Activated CD4-positive, alpha-beta T cell treated with anti-CD3 and anti-CD28 coated beads, Interleukin-10, Interleukin-2, amounts not matched to agents 100 ng/mL and 50 ng/mL, durations not matched to agents 16 hours and 8 hours (primary cell): ENCODE data around the gene CACTIN.

ENCODE experiments used
- DNase-seq: peaks from one replicate; pipeline ENCODE4 v3.0.0-alpha.2; 2020

Gene CACTIN

GRCh38 chr19:3622224-3622623 is 4.4 kb downstream of the CACTIN start:
- no peak for DNase-seq

- DNase-seq = no peak
Measured at GRCh38 chr19:3621689-3622088, 4.9 kb downstream of the CACTIN start.

GRCh38 chr19:3620817-3621547 is 5.6 kb downstream of the CACTIN start:
- no peak for DNase-seq

- no peak for DNase-seq
Measured at GRCh38 chr19:3620145-3620816, 6.3 kb downstream of the CACTIN start.

- no peak for DNase-seq
Measured at GRCh38 chr19:3619631-3620012, 7.0 kb downstream of the CACTIN start.

- DNase-seq = no peak
Measured at GRCh38 chr19:3618811-3619630, 7.6 kb downstream of the CACTIN start.

GRCh38 chr19:3618144-3618810 is 8.3 kb downstream of the CACTIN start:
- peak; percentile 56 for DNase-seq

- DNase-seq = peak; percentile 27
Measured at GRCh38 chr19:3617463-3617862, 9.1 kb downstream of the CACTIN start.

GRCh38 chr19:3615524-3616135 is 11.0 kb downstream of the CACTIN start:
- DNase-seq = no peak

GRCh38 chr19:3614858-3615505 is 11.6 kb downstream of the CACTIN start:
- DNase-seq = no peak

GRCh38 chr19:3613818-3614661 is 12.6 kb downstream of the CACTIN start:
- DNase-seq = no peak

- no peak for DNase-seq
Measured at GRCh38 chr19:3612901-3613741, 13.5 kb downstream of the CACTIN start.

- no peak for DNase-seq
Measured at GRCh38 chr19:3612330-3612729, 14.3 kb downstream of the CACTIN start.

- no peak for DNase-seq
Measured at GRCh38 chr19:3611841-3612240, 14.7 kb downstream of the CACTIN start.

- DNase-seq = no peak
Measured at GRCh38 chr19:3610745-3611717, 15.6 kb downstream of the CACTIN start.

GRCh38 chr19:3609779-3610719 is 16.5 kb downstream of the CACTIN start:
- no peak for DNase-seq

GRCh38 chr19:3608750-3609322 is 17.8 kb downstream of the CACTIN start:
- no peak for DNase-seq
